RKO (cell line): ENCODE measurements around the gene POU2AF3.
"Not testable (repeated sequence)": the region's sequence is repeated elsewhere in the genome, so short reads cannot be mapped to it uniquely, and the experiment has no call there.

Source experiments
- DNase-seq: peaks from one replicate; pipeline ENCODE4 v3.0.0-alpha.2; 2016; ENCODE audit warnings: low spot score

POU2AF3 gene

GRCh38 chr11:111301004-111301841 is 2.9 kb downstream of the POU2AF3 start:
- DNase-seq: no peak

GRCh38 chr11:111301842-111302118 is 3.4 kb downstream of the POU2AF3 start:
- no peak for DNase-seq

GRCh38 chr11:111302298-111302697 is 4.0 kb downstream of the POU2AF3 start:
- DNase-seq: no peak

- no peak for DNase-seq
Measured at GRCh38 chr11:111303461-111303860, 5.1 kb downstream of the POU2AF3 start.

GRCh38 chr11:111305162-111305802 is 6.9 kb downstream of the POU2AF3 start:
- no peak for DNase-seq

GRCh38 chr11:111305876-111306275 is 7.5 kb downstream of the POU2AF3 start:
- no peak for DNase-seq

- DNase-seq: no peak
Measured at GRCh38 chr11:111306321-111306720, 8.0 kb downstream of the POU2AF3 start.

GRCh38 chr11:111307472-111308108 is 9.2 kb downstream of the POU2AF3 start:
- no peak for DNase-seq

- DNase-seq: no peak
Measured at GRCh38 chr11:111308140-111308539, 9.8 kb downstream of the POU2AF3 start.

- DNase-seq: no peak
Measured at GRCh38 chr11:111309215-111309915, 11.0 kb downstream of the POU2AF3 start.

GRCh38 chr11:111310088-111310487 is 11.7 kb downstream of the POU2AF3 start:
- no peak for DNase-seq

GRCh38 chr11:111310723-111311122 is 12.4 kb downstream of the POU2AF3 start:
- DNase-seq: no peak

- DNase-seq: no peak
Measured at GRCh38 chr11:111312076-111312475, 13.7 kb downstream of the POU2AF3 start.

- no peak for DNase-seq
Measured at GRCh38 chr11:111319296-111319695, 20.9 kb downstream of the POU2AF3 start.

GRCh38 chr11:111320199-111320598 is 21.9 kb downstream of the POU2AF3 start:
- DNase-seq: not testable (repeated sequence)

GRCh38 chr11:111320728-111321568 is 22.6 kb downstream of the POU2AF3 start:
- no peak for DNase-seq

- no peak for DNase-seq
Measured at GRCh38 chr11:111322534-111322933, 24.2 kb downstream of the POU2AF3 start.

- DNase-seq: no peak
Measured at GRCh38 chr11:111324277-111324720, 26.0 kb downstream of the POU2AF3 start.

GRCh38 chr11:111325259-111325658 is 26.9 kb downstream of the POU2AF3 start:
- no peak for DNase-seq

- no peak for DNase-seq
Measured at GRCh38 chr11:111326824-111327223, 28.5 kb downstream of the POU2AF3 start.

GRCh38 chr11:111327908-111328624 is 29.7 kb downstream of the POU2AF3 start:
- DNase-seq: no peak
